BLaER1 (cell line): ENCODE results near the gene C20orf173.

ENCODE experiments used
- H3K27ac ChIP-seq: shearing (Covaris generic); formaldehyde crosslinking; 2 replicates; pipeline ENCODE4 v1.8.1; 2022
- H3K27me3 ChIP-seq: shearing (Covaris generic); formaldehyde crosslinking; 2 replicates; pipeline ENCODE4 v1.8.1; 2022
- H3K36me3 ChIP-seq: shearing (Covaris generic); formaldehyde crosslinking; 2 replicates; pipeline ENCODE4 v1.8.1; 2022
- H3K4me1 ChIP-seq: shearing (Covaris generic); formaldehyde crosslinking; 2 replicates; pipeline ENCODE4 v1.8.1; 2022
- H3K4me2 ChIP-seq: shearing (Covaris generic); formaldehyde crosslinking; 2 replicates; pipeline ENCODE4 v1.8.1; 2022
- H3K4me3 ChIP-seq: shearing (Covaris generic); formaldehyde crosslinking; 2 replicates; pipeline ENCODE4 v1.8.1; 2022
- H3K9ac ChIP-seq: shearing (Covaris generic); formaldehyde crosslinking; 2 replicates; pipeline ENCODE4 v1.8.1; 2022
- H3K9me3 ChIP-seq: shearing (Covaris generic); formaldehyde crosslinking; 2 replicates; pipeline ENCODE4 v1.8.1; 2022
- H4K20me1 ChIP-seq: shearing (Covaris generic); formaldehyde crosslinking; 2 replicates; pipeline ENCODE4 v1.8.1; 2022
- Cebpa-rat ChIP-seq: shearing (Covaris generic); IDR thresholded peaks from 2 replicates; pipeline ENCODE4 v1.8.1; 2022

Gene C20orf173

DNA sequence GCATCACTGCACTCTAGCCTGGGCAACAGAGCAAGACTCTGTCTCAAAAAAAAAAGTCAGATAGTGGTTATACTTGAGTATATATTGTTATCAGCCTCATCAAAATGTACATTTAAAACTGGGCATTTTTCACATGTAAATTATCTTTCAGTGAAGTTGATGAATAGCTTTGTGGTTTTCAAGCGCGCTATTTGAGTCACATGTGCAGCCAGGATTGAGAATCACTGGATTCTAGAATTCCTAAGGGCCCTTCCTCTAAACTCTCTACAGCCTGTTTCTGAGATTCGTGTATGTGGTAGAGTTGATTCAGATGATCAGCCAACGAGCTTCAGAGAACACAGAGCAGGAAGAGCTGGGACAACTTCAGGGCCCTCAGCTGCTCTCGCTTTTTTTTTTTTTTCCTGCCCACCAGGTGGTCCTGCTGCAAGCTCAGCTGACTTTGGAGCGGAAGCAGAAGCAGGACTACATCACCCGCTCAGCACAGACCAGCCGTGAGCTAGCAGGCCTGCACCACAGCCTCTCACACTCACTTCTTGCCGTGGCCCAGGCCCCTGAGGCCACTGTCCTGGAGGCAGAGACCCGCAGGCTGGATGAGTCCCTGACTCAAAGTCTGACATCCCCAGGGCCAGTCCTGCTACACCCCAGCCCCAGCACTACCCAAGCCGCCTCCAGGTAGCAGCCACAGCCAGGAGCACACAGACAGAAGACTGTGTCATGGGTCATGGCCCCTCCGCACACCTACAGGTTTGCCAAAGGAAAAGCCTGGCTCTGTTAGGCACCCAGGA lies 18.3 kb downstream of the C20orf173 start:
- Histone ChIP-seq H4K20me1 (peaks cover 36% of the 10 kb centered on the region), H3K36me3 (peaks cover 99% of the 10 kb centered on the region), H3K9me3 (no peaks in the 10 kb centered on the region), H3K4me3 (no peak overlapping the region), H3K9ac (no peak overlapping the region), H3K27ac (0 out of 2 replicates have a peak overlapping the region, but pooled peaks have one; percentile 18), H3K4me2 (no peak overlapping the region), H3K27me3 (no peaks in the 10 kb centered on the region), H3K4me1 (peaks cover 16% of the 10 kb centered on the region)
- no peak for TF ChIP-seq Cebpa-rat

DNA sequence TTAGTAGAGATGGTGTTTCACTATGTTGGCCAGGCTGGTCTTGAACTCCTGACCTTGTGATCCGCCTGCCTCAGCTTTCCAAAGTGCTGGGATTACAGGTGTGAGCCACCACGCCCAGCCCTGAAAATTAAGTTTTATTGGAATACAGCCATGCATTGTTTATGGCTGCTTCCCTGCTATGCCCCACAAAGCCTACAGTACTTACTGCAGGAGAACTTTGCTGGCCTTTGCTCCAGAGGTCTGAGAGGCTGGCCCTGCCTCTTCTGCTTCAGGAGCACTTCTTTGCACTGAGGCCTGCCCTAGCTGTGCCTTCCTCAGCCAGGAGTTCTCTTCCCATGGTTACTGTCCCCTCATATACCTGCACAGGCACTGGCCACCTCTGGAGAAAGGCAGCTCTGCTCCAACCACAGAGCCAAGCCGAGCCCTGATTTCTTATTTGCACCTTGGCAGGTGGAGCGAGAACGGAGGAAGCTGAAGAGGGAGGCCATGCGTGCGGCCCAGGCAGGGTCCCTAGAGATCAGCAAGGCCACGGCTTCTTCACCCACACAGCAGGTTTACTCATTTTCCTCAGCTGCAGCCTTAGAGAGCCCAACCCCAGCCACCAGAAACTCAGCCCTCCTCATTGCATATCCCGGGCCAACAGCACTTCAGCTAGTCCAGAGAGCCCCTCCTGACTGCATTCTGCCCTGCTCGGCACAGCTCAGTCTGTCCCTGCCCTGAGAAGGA lies 20.8 kb downstream of the C20orf173 start:
- H4K20me1 ChIP-seq: peaks cover 49% of the 10 kb centered on the region
- 0 out of 2 replicates have a peak overlapping the region, but pooled peaks have one; percentile 15 for H3K27ac ChIP-seq
- H3K36me3 ChIP-seq: peaks cover 100% of the 10 kb centered on the region
- no peak overlapping the region for H3K9ac ChIP-seq
- peaks cover 16% of the 10 kb centered on the region for H3K4me1 ChIP-seq
- H3K4me3 ChIP-seq: no peak overlapping the region
- no peak for TF ChIP-seq Cebpa-rat
- no peaks in the 10 kb centered on the region for H3K9me3 ChIP-seq
- no peaks in the 10 kb centered on the region for H3K27me3 ChIP-seq
- H3K4me2 ChIP-seq: peak overlapping the region; percentile 49

DNA sequence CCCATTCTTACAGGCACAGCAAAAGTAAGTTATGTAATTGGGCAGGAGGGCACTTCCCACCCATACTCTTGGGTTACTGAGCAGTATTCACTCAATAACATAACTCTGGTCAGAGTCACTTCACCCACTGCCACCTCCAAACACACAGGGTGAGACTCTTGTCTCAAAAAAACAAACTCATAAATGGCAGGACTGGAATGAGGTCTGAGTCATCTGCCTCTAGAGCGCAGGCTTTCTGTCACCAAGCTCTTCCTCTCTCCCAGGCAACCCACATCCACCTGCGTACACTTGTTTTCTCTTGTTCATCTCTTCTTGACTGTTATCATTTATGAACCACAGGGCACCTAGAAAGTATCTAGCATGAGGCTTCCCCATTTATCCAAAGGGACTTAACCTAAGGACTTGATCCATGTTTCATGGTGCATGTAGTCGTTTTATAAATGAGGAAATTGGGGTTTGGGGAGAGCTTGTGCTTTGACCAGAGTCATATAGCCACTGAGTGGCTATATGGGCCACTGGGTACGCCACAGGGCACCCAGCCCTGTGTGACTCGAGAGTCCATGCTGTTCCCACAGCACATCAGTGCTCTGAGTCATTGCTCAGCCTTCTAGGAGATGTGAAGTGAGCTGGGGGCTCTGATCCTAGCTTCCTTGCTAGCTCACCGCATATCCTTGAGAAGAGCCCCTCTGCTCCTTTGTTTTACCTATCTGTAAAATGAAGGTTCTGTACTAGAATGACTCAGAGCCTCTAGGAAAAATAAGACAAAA lies 22.4 kb downstream of the C20orf173 start:
- H3K27ac ChIP-seq: no peak overlapping the region
- H3K4me2 ChIP-seq: no peak overlapping the region
- H3K4me3 ChIP-seq: no peak overlapping the region
- H4K20me1 ChIP-seq: peaks cover 49% of the 10 kb centered on the region
- no peaks in the 10 kb centered on the region for H3K9me3 ChIP-seq
- no peaks in the 10 kb centered on the region for H3K27me3 ChIP-seq
- no peak for TF ChIP-seq Cebpa-rat
- peaks cover 21% of the 10 kb centered on the region for H3K4me1 ChIP-seq
- no peak overlapping the region for H3K9ac ChIP-seq
- peaks cover 100% of the 10 kb centered on the region for H3K36me3 ChIP-seq

DNA sequence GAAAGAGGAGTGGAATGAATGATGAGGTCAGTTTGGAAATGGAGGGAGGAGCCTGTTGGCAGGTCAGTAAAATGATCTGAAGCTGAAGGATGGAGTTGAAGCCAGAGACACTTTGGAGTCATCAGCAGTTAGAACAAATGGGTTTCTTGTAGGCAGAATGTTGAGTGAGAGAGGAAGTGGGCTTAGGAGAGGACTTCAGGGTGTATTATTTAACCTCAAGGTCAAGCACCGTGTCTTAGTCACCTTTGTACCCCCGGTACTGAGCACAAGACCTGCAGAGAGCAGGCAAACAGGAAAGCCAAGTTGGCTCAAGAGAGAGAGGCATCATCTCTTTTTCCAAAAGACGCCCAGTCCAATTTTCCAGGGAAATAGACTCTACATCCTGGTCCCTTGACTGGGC lies 23.3 kb downstream of the C20orf173 start:
- Histone ChIP-seq H3K4me3 (no peak overlapping the region), H3K36me3 (peaks cover 100% of the 10 kb centered on the region), H3K27ac (no peak overlapping the region), H3K27me3 (no peaks in the 10 kb centered on the region), H3K4me2 (no peak overlapping the region), H3K4me1 (peaks cover 29% of the 10 kb centered on the region), H3K9me3 (no peaks in the 10 kb centered on the region), H4K20me1 (peaks cover 49% of the 10 kb centered on the region), H3K9ac (no peak overlapping the region)
- no peak for TF ChIP-seq Cebpa-rat

DNA sequence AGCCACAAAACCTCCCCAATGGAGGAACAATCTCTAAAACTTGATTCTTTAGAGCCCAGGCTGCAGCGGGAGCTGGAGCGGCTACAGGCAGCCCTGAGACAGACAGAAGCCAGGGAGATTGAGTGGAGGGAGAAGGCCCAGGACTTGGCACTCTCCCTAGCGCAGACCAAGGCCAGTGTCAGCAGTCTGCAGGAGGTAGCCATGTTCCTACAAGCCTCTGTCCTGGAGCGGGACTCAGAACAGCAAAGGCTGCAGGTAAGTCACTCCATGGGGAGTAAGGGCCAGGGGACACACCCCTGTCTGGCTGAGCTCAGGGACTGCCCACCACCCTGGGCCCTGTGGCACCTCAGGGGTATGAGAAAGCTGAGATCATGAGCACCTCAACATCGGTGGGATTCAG lies 24.7 kb downstream of the C20orf173 start:
- Histone ChIP-seq H3K27me3 (no peaks in the 10 kb centered on the region), H3K36me3 (peaks cover 100% of the 10 kb centered on the region), H3K4me1 (peaks cover 29% of the 10 kb centered on the region), H3K4me3 (no peak overlapping the region), H3K9ac (no peak overlapping the region), H3K4me2 (no peak overlapping the region), H3K27ac (no peak overlapping the region), H4K20me1 (peaks cover 48% of the 10 kb centered on the region), H3K9me3 (no peaks in the 10 kb centered on the region)
- TF ChIP-seq Cebpa-rat: no peak

DNA sequence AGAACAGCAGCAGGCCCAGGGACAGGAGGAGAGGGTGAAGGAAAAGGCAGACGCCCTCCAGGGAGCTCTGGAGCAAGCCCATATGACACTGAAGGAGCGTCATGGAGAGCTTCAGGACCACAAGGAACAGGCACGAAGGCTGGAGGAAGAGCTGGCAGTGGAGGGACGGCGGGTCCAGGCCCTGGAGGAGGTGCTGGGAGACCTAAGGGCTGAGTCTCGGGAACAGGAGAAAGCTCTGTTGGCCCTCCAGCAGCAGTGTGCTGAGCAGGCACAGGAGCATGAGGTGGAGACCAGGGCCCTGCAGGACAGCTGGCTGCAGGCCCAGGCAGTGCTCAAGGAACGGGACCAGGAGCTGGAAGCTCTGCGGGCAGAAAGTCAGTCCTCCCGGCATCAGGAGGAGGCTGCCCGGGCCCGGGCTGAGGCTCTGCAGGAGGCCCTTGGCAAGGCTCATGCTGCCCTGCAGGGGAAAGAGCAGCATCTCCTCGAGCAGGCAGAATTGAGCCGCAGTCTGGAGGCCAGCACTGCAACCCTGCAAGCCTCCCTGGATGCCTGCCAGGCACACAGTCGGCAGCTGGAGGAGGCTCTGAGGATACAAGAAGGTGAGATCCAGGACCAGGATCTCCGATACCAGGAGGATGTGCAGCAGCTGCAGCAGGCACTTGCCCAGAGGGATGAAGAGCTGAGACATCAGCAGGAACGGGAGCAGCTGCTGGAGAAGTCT lies 25.5 kb downstream of the C20orf173 start:
- H3K27ac ChIP-seq: no peak overlapping the region

DNA sequence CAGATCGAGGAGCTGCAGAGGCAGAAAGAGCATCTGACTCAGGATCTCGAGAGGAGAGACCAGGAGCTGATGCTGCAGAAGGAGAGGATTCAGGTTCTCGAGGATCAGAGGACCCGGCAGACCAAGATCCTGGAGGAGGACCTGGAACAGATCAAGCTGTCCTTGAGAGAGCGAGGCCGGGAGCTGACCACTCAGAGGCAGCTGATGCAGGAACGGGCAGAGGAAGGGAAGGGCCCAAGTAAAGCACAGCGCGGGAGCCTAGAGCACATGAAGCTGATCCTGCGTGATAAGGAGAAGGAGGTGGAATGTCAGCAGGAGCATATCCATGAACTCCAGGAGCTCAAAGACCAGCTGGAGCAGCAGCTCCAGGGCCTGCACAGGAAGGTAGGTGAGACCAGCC lies 26.2 kb downstream of the C20orf173 start:
- no peak for TF ChIP-seq Cebpa-rat
- Histone ChIP-seq H3K27ac (no peak overlapping the region), H3K4me3 (no peak overlapping the region), H3K36me3 (peaks cover 100% of the 10 kb centered on the region), H4K20me1 (peaks cover 36% of the 10 kb centered on the region), H3K27me3 (no peaks in the 10 kb centered on the region), H3K9me3 (no peaks in the 10 kb centered on the region), H3K4me2 (no peak overlapping the region), H3K9ac (no peak overlapping the region), H3K4me1 (peaks cover 18% of the 10 kb centered on the region)

More for the DNA sequence above, 25.5 kb downstream of the C20orf173 start:
- Histone ChIP-seq H3K9me3 (no peaks in the 10 kb centered on the region), H3K27me3 (no peaks in the 10 kb centered on the region), H3K9ac (no peak overlapping the region), H3K4me2 (no peak overlapping the region), H3K4me1 (peaks cover 25% of the 10 kb centered on the region), H3K4me3 (no peak overlapping the region), H3K36me3 (peaks cover 100% of the 10 kb centered on the region), H4K20me1 (peaks cover 44% of the 10 kb centered on the region)
- no peak for TF ChIP-seq Cebpa-rat

DNA sequence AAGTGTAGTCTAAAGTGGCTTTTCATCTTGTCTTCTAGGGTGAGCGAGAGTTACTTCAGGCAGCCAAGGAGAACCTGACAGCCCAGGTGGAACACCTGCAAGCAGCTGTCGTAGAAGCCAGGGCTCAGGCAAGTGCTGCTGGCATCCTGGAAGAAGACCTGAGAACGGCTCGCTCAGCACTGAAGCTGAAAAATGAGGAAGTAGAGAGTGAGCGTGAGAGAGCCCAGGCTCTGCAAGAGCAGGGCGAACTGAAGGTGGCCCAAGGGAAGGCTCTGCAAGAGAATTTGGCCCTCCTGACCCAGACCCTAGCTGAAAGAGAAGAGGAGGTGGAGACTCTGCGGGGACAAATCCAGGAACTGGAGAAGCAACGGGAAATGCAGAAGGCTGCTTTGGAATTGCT lies 27.1 kb downstream of the C20orf173 start:
- Histone ChIP-seq H3K27ac (no peak overlapping the region), H3K36me3 (peaks cover 100% of the 10 kb centered on the region), H3K9ac (no peak overlapping the region), H4K20me1 (peaks cover 27% of the 10 kb centered on the region; the same call in 1 of the 2 replicates), H3K4me2 (no peak overlapping the region), H3K4me3 (no peak overlapping the region), H3K9me3 (no peaks in the 10 kb centered on the region), H3K4me1 (peaks cover 13% of the 10 kb centered on the region), H3K27me3 (no peaks in the 10 kb centered on the region)
- no peak for TF ChIP-seq Cebpa-rat

DNA sequence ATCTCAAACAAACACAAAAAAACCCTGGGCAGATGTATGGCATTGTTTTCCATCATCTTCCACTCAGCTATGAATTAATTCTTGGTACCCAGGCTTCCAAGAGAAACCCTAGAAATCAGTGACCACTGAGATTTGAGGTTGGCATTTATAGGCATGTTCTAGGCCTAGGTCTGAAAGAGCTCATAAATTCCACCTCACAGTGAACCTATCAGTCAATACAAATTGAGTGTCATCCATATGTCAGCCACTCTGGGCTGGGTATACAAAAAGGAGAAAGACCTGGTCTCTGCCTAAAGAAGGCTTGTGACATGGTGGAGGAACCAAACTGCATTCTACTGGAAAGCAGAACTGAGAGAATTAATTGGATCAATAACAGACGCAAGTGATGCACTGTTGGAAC lies 30.2 kb downstream of the C20orf173 start:
- H3K27me3 ChIP-seq: no peaks in the 10 kb centered on the region
- H3K4me1 ChIP-seq: peaks cover 13% of the 10 kb centered on the region
- no peak overlapping the region for H3K27ac ChIP-seq
- no peak overlapping the region for H3K9ac ChIP-seq
- H3K4me3 ChIP-seq: no peak overlapping the region
- TF ChIP-seq Cebpa-rat: no peak
- no peak overlapping the region for H3K4me2 ChIP-seq
- H4K20me1 ChIP-seq: 0 out of 2 replicates have a peak, but pooled peaks cover 13% of the 10 kb centered on the region
- H3K36me3 ChIP-seq: peaks cover 100% of the 10 kb centered on the region
- H3K9me3 ChIP-seq: no peaks in the 10 kb centered on the region
